ENCODE results near the gene MOCS3. TPM values are rescaled to one million over a fixed set of nuclear protein-coding genes. Genes with fewer than 3 reads are reported as not detected.

The MOCS3 gene
- total RNA-seq, 2 donors from 2014 or later, result 6.6 to 7.9 TPM

GRCh38 chr20:50987493-50988210 lies 29.0 kb downstream of the MOCS3 start:
- TF ChIP-seq CTCF (IDR thresholded peaks at IDR 0.05), result peak; percentile 69 to 95 (median 80)
- TF ChIP-seq POLR2A (IDR thresholded peaks at IDR 0.05), result no peak
- TF ChIP-seq POLR2AphosphoS5 (IDR thresholded peaks at IDR 0.05), result peak; percentile 71
- Histone ChIP-seq H3K9me3 (no peaks in the 10 kb centered on the region), H3K27ac (peak overlapping the region in 1 of 2 donors; percentile 17), H3K4me3 (no peak overlapping the region), H3K4me1 (replicated peaks) (no peaks in the 10 kb centered on the region), H3K27me3 (replicated peaks; ENCODE audit: insufficient read depth) (no peaks in the 10 kb centered on the region), H3K36me3 (no peaks in the 10 kb centered on the region)
- intact Hi-C loops (cut with DNase I), result loop anchor here (2.0 to 10.0 kb wide), 4 partner anchors 319 to 1097 kb away; no protein-coding TSS in a partner anchor
- WGBS, result 5% methylated on average over 13 of the region's 13 CpGs
- DNase-seq (ENCODE audit: low spot score), result peak; percentile 82

- Histone ChIP-seq H3K4me3 (no peak overlapping the region), H3K9me3 (no peaks in the 10 kb centered on the region), H3K27ac (no peak overlapping the region), H3K27me3 (replicated peaks; ENCODE audit: insufficient read depth) (no peaks in the 10 kb centered on the region), H3K4me1 (replicated peaks) (no peaks in the 10 kb centered on the region), H3K36me3 (no peaks in the 10 kb centered on the region)
- DNase-seq (ENCODE audit: low spot score), result no peak
- 96% methylated on average over 3 of the region's 3 CpGs for WGBS
- no peak for TF ChIP-seq POLR2A (IDR thresholded peaks at IDR 0.05)
- no peak for TF ChIP-seq POLR2AphosphoS5 (IDR thresholded peaks at IDR 0.05)
- TF ChIP-seq CTCF (IDR thresholded peaks at IDR 0.05), result no peak
- intact Hi-C loops (cut with DNase I), result no loop called here
Measured at GRCh38 chr20:50991076-50991475, 32.5 kb downstream of the MOCS3 start.

GRCh38 chr20:50992336-50992732 lies 33.7 kb downstream of the MOCS3 start:
- Histone ChIP-seq H3K36me3 (no peaks in the 10 kb centered on the region), H3K9me3 (no peaks in the 10 kb centered on the region), H3K4me3 (no peak overlapping the region), H3K27ac (no peak overlapping the region), H3K4me1 (replicated peaks) (no peaks in the 10 kb centered on the region), H3K27me3 (replicated peaks; ENCODE audit: insufficient read depth) (no peaks in the 10 kb centered on the region)
- WGBS, result 36% methylated on average over 4 of the region's 4 CpGs
- intact Hi-C loops (cut with DNase I), result no loop called here
- peak; percentile 39 for DNase-seq (ENCODE audit: low spot score)
- no peak for TF ChIP-seq POLR2A (IDR thresholded peaks at IDR 0.05)
- TF ChIP-seq POLR2AphosphoS5 (IDR thresholded peaks at IDR 0.05), result peak; percentile 55
- TF ChIP-seq CTCF (IDR thresholded peaks at IDR 0.05), result no peak

GRCh38 chr20:50992733-50993457 lies 34.3 kb downstream of the MOCS3 start:
- TF ChIP-seq POLR2A (IDR thresholded peaks at IDR 0.05), result no peak
- TF ChIP-seq CTCF (IDR thresholded peaks at IDR 0.05), result peak in 3 of 4 experiments; percentile 35 to 55 (median 49)
- intact Hi-C loops (cut with DNase I), result no loop called here
- no peak overlapping the region for H3K27ac ChIP-seq

More at GRCh38 chr20:50992733-50993457, 34.3 kb downstream of the MOCS3 start:
- H3K9me3 ChIP-seq, result no peaks in the 10 kb centered on the region
- no peaks in the 10 kb centered on the region for H3K36me3 ChIP-seq
- H3K27me3 ChIP-seq (replicated peaks; ENCODE audit: insufficient read depth), result no peaks in the 10 kb centered on the region
- H3K4me1 ChIP-seq (replicated peaks), result no peaks in the 10 kb centered on the region
- no peak overlapping the region for H3K4me3 ChIP-seq
- WGBS, result 50% methylated on average over 13 of the region's 13 CpGs
- peak; percentile 18 for DNase-seq (ENCODE audit: low spot score)
